ENCODE measurements around the gene SOWAHC.
"Not testable (repeated sequence)": the region's sequence is repeated elsewhere in the genome, so short reads cannot be mapped to it uniquely, and the experiment has no call there.

Gene SOWAHC

DNA sequence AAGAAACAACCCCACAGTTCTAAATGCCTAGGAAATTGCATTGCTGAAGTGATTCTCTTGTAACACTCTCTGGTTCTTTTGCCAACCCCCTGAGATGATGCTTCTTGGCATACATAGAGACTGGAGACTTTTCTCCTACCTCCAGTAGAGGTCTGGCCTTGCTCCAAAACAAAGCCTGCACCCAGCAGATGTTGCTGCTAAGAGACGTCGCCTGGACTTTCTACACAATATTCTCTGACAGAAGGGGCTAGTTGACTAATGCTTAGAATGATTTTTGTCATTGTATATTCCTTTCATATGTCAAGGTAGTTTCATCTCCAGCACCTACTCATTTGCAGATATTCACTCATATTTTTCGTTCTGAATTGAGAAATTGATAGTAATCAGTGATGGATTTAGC, 24.6 kb downstream of the SOWAHC start:
- DNase-seq (ENCODE audit: low read depth), result peak; percentile 67
- no peak overlapping the region for H3K4me3 ChIP-seq (ENCODE audit: low read depth, low read length)
- TF ChIP-seq, protein P1, sequence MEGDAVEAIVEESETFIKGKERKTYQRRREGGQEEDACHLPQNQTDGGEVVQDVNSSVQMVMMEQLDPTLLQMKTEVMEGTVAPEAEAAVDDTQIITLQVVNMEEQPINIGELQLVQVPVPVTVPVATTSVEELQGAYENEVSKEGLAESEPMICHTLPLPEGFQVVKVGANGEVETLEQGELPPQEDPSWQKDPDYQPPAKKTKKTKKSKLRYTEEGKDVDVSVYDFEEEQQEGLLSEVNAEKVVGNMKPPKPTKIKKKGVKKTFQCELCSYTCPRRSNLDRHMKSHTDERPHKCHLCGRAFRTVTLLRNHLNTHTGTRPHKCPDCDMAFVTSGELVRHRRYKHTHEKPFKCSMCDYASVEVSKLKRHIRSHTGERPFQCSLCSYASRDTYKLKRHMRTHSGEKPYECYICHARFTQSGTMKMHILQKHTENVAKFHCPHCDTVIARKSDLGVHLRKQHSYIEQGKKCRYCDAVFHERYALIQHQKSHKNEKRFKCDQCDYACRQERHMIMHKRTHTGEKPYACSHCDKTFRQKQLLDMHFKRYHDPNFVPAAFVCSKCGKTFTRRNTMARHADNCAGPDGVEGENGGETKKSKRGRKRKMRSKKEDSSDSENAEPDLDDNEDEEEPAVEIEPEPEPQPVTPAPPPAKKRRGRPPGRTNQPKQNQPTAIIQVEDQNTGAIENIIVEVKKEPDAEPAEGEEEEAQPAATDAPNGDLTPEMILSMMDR (IDR thresholded peaks at IDR 0.05; ENCODE audit: insufficient read depth, low read depth, low read length, missing control alignments), result no peak

DNA sequence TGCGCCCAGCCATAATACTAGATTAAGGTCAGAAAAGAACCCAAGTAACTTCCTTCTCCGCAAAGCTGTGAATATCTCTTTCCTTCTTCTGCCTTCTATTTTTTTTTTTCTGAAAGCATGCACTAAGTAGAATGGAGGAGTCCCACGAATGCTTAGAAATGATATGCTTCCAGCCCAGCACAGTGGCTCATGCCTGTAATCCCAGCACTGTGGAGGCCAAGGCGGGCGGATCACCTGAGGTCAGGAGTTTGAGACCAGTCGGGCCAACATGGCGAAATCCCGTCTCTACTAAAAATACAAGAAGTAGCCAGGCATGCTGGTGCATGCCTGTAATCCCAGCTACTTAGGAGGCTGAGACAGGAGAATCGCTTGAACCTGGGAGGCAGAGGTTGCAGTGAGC, 25.8 kb downstream of the SOWAHC start:
- not testable (repeated sequence) for H3K4me3 ChIP-seq (ENCODE audit: low read depth, low read length); DNase-seq (ENCODE audit: low read depth)

DNA sequence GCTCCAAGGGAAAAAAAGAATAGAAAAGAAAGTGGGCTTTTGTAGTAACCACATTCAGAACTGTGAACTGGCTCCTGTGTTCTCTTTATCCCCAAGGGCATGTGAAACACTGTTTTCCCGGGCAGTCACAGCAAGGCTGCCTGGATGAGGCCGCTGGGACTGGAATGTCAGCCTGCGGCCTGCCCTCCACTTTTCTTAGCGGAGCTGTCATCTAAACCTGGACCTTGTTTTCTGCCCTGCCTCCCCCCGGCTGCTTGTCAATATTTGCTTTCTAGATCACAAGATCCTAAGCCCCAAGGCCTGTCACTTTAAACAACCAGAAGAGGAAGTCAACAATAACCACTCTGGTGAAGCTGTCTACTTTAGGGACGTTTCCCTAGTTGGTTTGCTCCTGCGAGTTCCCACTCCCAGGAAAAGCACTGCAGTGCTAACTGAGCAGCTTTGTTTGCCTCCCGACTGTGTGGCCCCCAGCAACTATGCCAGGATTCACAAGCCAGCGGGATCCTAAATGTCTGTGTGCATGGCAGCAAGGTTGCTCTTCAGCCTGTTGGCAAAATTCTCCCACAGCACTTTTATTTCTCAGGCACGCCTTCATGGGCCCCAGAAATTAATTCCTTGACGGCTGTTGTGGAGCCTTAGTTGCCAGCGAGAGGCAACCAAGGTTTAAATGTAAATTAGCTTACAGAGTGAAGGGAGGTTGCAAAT, 30.6 kb downstream of the SOWAHC start:
- TF ChIP-seq, protein P1 (IDR thresholded peaks at IDR 0.05; ENCODE audit: insufficient read depth, low read depth, low read length, missing control alignments), result no peak
- no peak overlapping the region for H3K4me3 ChIP-seq (ENCODE audit: low read depth, low read length)
- no peak for DNase-seq (ENCODE audit: low read depth)

DNA sequence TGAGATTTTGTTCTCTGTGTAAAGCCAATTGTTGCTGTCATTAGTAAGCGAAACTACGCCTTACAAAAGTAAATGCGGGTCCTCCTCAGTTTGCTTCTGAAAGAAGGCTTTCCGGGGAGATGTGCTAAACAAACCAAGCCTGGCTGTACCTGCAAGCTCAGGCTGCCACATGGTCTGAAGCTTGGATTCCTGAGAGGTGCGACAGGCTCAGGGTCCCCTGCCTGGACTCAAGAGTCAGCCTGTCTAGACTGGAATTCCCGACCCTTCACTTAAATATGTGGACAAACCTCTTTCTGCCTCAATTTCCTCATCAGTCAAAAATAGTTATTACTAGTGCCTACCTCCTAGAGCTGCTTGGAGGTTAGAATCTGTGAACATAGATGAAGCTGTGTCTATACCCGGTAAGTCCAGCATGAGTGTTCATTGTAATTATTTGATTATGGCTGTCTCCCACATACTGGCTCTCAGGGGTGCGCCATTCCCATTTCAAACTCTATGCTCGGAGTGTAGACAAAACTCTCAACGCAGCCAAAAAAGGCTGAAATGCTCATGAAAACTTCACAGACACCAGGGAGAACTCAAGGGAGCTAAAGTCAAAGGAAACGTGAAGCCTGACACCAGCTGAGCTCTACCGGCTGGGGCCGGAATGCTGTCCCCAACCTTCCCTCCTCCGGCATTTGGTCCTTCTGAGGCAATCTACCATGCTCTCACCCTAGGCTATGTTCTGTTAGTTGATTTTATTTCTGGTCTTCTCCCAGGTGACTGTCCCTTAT, 31.4 kb downstream of the SOWAHC start:
- DNase-seq (ENCODE audit: low read depth), result no peak
- no peak overlapping the region for H3K4me3 ChIP-seq (ENCODE audit: low read depth, low read length)
- TF ChIP-seq, protein P1 (IDR thresholded peaks at IDR 0.05; ENCODE audit: insufficient read depth, low read depth, low read length, missing control alignments), result no peak

DNA sequence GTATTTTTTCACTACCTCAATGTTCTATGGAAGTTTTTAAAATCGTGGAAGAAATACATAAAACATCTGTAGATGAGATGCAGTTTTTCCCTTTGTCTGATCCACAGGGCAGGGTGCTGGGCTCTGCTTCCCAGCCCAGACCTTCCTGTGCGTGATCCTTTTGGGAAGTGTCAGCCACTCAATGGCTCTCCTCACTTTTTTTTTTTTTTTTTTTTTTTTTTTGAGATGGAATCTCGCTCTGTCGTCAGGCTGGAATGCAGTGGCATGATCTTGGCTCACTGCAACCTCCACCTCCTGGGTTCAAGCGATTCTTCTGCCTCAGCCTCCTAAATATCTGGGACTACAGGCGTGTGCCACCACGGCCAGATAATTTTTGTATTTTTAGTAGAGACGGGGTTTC, 32.8 kb downstream of the SOWAHC start:
- H3K4me3 ChIP-seq (ENCODE audit: low read depth, low read length), result no peak overlapping the region
- DNase-seq (ENCODE audit: low read depth), result no peak
- TF ChIP-seq, protein P1 (IDR thresholded peaks at IDR 0.05; ENCODE audit: insufficient read depth, low read depth, low read length, missing control alignments), result no peak

DNA sequence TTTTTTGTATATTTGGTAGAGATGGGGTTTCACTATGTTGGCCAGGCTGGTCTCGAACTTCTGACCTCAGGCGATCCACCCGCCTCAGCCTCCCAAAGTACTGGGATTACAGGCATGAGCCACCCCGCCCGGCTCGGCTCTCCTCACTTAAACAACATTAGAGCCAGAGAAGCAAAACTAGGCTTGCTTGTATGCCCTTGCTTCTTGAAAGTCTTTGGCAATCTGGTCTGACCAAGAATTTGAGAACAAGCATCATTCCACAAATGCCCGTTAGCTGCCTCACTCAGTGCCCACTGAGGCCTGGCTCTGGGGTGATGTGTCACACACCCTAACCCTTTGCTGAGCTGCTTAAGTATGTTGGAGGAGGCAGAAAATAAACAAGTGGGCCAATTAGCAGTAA, 33.5 kb downstream of the SOWAHC start:
- no peak overlapping the region for H3K4me3 ChIP-seq (ENCODE audit: low read depth, low read length)
- no peak for DNase-seq (ENCODE audit: low read depth)
- TF ChIP-seq, protein P1 (IDR thresholded peaks at IDR 0.05; ENCODE audit: insufficient read depth, low read depth, low read length, missing control alignments), result no peak

DNA sequence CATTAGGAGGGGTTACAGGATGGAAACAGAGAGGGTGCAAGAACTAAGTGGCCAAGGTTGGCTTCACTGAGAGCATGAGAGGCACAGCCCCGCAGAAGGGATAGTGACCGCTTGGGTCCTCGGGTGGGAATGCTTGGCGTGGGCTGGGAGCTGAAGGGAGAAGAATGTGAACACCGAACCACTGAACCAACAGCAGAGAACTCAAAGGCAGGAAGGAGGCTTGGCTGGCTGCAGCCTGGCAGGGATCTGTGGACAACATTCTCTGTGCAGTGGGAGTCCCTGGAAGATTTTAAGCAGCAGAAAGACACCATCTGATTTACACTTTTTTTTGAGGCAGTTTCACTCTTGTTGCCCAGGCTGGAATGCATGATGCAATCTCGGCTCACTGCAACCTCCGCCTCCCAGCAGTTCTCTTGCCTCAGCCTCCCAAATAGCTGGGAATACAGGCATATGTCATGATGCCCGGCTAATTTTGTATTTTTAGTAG, 33.9 kb downstream of the SOWAHC start:
- H3K4me3 ChIP-seq (ENCODE audit: low read depth, low read length), result no peak overlapping the region
- no peak for DNase-seq (ENCODE audit: low read depth)
- TF ChIP-seq, protein P1 (IDR thresholded peaks at IDR 0.05; ENCODE audit: insufficient read depth, low read depth, low read length, missing control alignments), result no peak
